ENCODE measurements around the gene EIF2B2.
"Not testable (repeated sequence)": the region's sequence is repeated elsewhere in the genome, so short reads cannot be mapped to it uniquely, and the experiment has no call there.

EIF2B2 gene

DNA sequence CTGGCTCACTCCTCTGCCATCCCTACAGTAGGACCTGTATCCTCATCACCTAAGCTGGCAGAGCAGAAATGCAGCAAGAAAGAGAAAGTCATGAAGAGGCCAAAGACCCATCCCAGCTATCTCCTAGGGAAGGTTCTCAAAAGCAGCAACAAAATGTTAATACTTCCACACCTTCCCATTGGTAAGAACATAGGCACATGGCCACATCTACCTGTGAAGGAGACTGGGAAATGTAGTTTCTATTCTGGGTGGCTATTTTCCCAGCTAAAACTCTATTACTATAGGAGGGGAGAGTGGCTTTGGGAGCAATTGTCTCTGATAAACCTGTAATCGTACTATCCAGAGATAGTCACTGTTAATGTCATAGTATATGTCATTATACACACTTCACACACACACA, 13.7 kb upstream of the EIF2B2 start:
- TF ChIP-seq CTCF (IDR thresholded peaks at IDR 0.05; ENCODE audit: insufficient read depth, missing control alignments): no peak
- FAIRE-seq: no peak
- no peak for DNase-seq (ENCODE audit: insufficient read length, low spot score)

- FAIRE-seq; DNase-seq (ENCODE audit: insufficient read length, low spot score): not testable (repeated sequence)
These were observed 8.5 kb upstream of the EIF2B2 start for GRCh38 chr14:74994182-74994581.

- not testable (repeated sequence) for FAIRE-seq; DNase-seq (ENCODE audit: insufficient read length, low spot score)
These were observed 6.9 kb upstream of the EIF2B2 start for GRCh38 chr14:74995781-74996180.

DNA sequence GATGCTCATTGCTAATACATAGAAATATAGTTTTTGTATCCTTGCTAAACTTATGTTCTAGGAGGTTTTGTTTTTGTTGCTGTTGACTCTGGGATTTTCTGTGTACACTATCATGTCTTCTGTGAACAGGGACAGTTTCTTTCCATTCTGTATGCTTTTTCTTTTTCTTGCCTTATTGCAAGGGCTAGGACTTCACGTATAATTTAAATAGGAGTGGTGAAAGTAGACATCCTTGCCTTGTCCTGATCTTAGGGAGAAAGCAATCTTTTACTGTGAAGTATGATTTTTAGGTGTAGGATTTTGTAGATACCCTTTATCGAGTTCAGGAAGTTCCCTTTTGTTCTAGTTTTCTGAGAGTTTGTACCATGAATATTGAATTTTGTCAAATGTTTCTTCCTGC, 1.5 kb upstream of the EIF2B2 start:
- no peak for TF ChIP-seq CTCF (IDR thresholded peaks at IDR 0.05; ENCODE audit: insufficient read depth, missing control alignments)
- no peak for FAIRE-seq
- DNase-seq (ENCODE audit: insufficient read length, low spot score): no peak

DNA sequence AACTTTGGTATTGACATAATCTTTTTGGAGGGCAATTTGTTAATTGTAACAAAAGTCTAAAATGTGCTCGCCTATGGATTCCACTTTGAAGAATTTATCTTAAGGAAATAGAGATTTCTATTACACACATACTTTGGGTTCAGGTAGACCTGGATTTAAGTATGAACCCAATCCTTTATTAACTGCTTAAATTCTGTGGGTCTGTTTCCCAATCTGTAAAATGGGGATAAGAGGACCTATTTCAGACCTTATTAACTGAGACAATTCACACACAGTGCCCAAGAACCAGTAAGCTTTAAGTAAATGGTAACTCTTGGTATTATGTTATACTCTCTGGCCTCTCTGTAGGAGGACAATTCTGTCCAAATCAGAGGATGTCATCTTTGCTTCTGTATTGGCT, 822 bp upstream of the EIF2B2 start:
- FAIRE-seq (no peak), DNase-seq (ENCODE audit: insufficient read length, low spot score) (no peak)
- no peak for TF ChIP-seq CTCF (IDR thresholded peaks at IDR 0.05; ENCODE audit: insufficient read depth, missing control alignments)

DNA sequence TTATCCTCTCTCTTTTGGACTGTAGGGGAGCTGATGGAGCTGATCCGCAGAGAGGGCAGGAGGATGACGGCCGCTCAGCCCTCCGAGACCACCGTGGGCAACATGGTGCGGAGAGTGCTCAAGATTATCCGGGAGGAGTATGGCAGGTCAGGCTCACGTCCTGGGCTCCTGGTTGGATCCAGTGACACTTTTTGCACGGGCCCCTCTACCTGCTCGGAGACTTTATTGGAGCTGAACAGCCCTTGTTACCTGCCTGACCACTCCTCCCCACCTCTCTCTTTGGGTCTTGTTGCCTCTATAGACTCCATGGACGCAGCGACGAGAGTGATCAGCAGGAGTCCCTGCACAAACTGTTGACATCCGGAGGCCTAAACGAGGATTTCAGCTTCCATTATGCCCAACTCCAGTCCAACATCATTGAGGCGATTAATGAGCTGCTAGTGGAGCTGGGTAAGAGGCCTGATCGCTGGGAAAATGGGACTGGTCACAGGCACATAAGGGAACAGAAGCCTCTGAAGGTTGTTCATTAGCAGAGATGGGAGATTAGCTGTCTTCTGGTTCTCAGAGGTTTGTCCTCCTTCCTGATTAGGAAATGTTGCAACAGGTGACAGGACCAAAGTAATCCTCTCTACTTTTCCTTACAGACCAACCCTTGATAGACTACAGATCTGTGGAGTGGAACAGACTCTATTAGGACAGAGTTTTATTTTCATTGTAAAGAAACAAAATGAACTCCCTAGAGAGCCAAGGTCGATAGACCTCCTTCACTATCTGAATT, 718 bp downstream of the EIF2B2 start:
- FAIRE-seq (no peak), DNase-seq (ENCODE audit: insufficient read length, low spot score) (no peak)
- no peak for TF ChIP-seq CTCF (IDR thresholded peaks at IDR 0.05; ENCODE audit: insufficient read depth, missing control alignments)

GRCh38 chr14:75005357-75005756, 2.6 kb downstream of the EIF2B2 start:
- TF ChIP-seq CTCF (IDR thresholded peaks at IDR 0.05; ENCODE audit: insufficient read depth, missing control alignments): no peak
- no peak for FAIRE-seq

GRCh38 chr14:75009176-75009575, 6.5 kb downstream of the EIF2B2 start:
- no peak for FAIRE-seq
- no peak for TF ChIP-seq CTCF (IDR thresholded peaks at IDR 0.05; ENCODE audit: insufficient read depth, missing control alignments)
- no peak for DNase-seq (ENCODE audit: insufficient read length, low spot score)

More at GRCh38 chr14:75005357-75005756, 2.6 kb downstream of the EIF2B2 start:
- DNase-seq (ENCODE audit: insufficient read length, low spot score): no peak
